HEK293 (cell line): ENCODE data around the gene TMEM222.

Experiments
- GLIS1 ChIP-seq: fragments of 450-650 bp; formaldehyde crosslinking; IDR thresholded peaks from 2 replicates; pipeline ENCODE4 v1.5.1; 2016; ENCODE audit warnings: missing biosample characterization, missing genetic modification characterization
- TCF7L2 ChIP-seq: IDR thresholded peaks from 2 replicates; pipeline ENCODE4 v1.6.1; 2011; ENCODE audit warnings: low read depth, mild to moderate bottlenecking, inconsistent platforms, low read length, moderate library complexity, borderline replicate concordance
- ZNF223 ChIP-seq: fragments of 450-650 bp; formaldehyde crosslinking; IDR thresholded peaks from 2 replicates; pipeline ENCODE4 v1.5.1; 2016; ENCODE audit warnings: missing biosample characterization, missing genetic modification characterization
- ZNF341 ChIP-seq: fragments of 450-650 bp; formaldehyde crosslinking; IDR thresholded peaks from 2 replicates; pipeline ENCODE4; 2016; ENCODE audit warnings: low read depth, missing biosample characterization, missing genetic modification characterization
- ZNF529 ChIP-seq: fragments of 450-650 bp; formaldehyde crosslinking; IDR thresholded peaks from 2 replicates; pipeline ENCODE4 v1.5.1; 2017; ENCODE audit warnings: missing genetic modification characterization, missing biosample characterization; ENCODE audit not compliant: insufficient replicate concordance
- ZNF660 ChIP-seq: fragments of 450-650 bp; IDR thresholded peaks from 2 replicates; pipeline ENCODE4 v1.5.1; 2018; ENCODE audit warnings: missing biosample characterization, mild to moderate bottlenecking, missing genetic modification characterization
- ZNF76 ChIP-seq: fragments of 450-650 bp; formaldehyde crosslinking; IDR thresholded peaks from 2 replicates; pipeline ENCODE4; 2016; ENCODE audit warnings: low read depth, missing biosample characterization, missing genetic modification characterization, borderline replicate concordance
- ZNF792 ChIP-seq: fragments of 450-650 bp; formaldehyde crosslinking; IDR thresholded peaks from 2 replicates; pipeline ENCODE4 v1.5.1; 2016; ENCODE audit warnings: missing biosample characterization, missing genetic modification characterization
- TF ChIP-seq, protein P1 (sequence below): fragments of 450-650 bp; IDR thresholded peaks from 2 replicates; pipeline ENCODE4 v1.5.1; 2018; ENCODE audit warnings: missing biosample characterization, missing genetic modification characterization
- TF ChIP-seq, protein P2 (sequence below): fragments of 450-650 bp; formaldehyde crosslinking; IDR thresholded peaks from 2 replicates; pipeline ENCODE4 v1.5.1; 2016; ENCODE audit warnings: missing biosample characterization, missing genetic modification characterization
- TF ChIP-seq, protein P3 (sequence below): fragments of 450-650 bp; IDR thresholded peaks from 2 replicates; pipeline ENCODE4 v1.5.1; 2018; ENCODE audit warnings: missing biosample characterization, mild to moderate bottlenecking, missing genetic modification characterization
- TF ChIP-seq, protein P4 (sequence below): fragments of 450-650 bp; formaldehyde crosslinking; conservative IDR thresholded peaks from 2 replicates; pipeline ENCODE4 v1.5.1; 2016; ENCODE audit warnings: low read depth, missing biosample characterization, missing genetic modification characterization

DNA sequence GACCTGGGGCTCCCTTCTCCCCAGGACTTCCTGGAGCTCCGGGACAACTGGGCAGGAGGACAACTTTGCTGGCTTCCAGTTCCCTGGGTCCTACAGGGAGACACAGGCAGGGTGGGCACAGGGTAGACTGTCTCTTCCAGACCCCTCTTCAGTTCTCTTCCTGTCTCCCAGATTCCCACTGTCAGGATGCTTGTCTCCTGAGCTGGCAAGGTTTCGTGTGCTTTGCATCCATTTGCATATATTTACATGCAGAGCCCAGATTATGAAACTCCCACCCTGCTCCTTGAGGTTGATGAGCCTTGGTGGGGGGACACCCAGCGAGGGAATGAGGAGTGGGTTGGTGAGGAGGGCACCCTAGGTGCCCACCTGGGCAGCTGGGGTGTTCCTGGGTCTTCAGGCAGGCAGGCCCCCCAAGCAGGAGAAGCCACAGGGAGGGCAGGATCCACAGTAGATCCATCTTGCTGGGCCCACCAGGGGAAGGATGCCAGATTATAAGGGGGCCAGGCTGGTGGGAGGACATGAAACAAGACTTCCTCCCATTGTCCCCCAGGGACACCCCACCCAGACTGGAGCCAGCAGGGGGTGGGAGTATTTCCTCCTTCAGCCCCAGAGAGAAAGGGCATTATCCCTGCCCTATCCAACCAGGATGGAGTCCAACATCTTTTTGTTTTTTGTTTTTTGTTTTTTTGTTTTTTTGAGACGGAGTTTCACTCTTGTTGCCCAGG lies 52.6 kb downstream of the TMEM222 start, which contains the start of gene FCN3:
- TF ChIP-seq ZNF529 (tag by site-specific recombination) = no peak
- TF ChIP-seq, protein P1, sequence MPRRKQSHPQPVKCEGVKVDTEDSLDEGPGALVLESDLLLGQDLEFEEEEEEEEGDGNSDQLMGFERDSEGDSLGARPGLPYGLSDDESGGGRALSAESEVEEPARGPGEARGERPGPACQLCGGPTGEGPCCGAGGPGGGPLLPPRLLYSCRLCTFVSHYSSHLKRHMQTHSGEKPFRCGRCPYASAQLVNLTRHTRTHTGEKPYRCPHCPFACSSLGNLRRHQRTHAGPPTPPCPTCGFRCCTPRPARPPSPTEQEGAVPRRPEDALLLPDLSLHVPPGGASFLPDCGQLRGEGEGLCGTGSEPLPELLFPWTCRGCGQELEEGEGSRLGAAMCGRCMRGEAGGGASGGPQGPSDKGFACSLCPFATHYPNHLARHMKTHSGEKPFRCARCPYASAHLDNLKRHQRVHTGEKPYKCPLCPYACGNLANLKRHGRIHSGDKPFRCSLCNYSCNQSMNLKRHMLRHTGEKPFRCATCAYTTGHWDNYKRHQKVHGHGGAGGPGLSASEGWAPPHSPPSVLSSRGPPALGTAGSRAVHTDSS (tag by site-specific recombination) = no peak
- TF ChIP-seq, protein P2, sequence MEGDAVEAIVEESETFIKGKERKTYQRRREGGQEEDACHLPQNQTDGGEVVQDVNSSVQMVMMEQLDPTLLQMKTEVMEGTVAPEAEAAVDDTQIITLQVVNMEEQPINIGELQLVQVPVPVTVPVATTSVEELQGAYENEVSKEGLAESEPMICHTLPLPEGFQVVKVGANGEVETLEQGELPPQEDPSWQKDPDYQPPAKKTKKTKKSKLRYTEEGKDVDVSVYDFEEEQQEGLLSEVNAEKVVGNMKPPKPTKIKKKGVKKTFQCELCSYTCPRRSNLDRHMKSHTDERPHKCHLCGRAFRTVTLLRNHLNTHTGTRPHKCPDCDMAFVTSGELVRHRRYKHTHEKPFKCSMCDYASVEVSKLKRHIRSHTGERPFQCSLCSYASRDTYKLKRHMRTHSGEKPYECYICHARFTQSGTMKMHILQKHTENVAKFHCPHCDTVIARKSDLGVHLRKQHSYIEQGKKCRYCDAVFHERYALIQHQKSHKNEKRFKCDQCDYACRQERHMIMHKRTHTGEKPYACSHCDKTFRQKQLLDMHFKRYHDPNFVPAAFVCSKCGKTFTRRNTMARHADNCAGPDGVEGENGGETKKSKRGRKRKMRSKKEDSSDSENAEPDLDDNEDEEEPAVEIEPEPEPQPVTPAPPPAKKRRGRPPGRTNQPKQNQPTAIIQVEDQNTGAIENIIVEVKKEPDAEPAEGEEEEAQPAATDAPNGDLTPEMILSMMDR (tag by site-specific recombination) = no peak
- TF ChIP-seq, protein P3, sequence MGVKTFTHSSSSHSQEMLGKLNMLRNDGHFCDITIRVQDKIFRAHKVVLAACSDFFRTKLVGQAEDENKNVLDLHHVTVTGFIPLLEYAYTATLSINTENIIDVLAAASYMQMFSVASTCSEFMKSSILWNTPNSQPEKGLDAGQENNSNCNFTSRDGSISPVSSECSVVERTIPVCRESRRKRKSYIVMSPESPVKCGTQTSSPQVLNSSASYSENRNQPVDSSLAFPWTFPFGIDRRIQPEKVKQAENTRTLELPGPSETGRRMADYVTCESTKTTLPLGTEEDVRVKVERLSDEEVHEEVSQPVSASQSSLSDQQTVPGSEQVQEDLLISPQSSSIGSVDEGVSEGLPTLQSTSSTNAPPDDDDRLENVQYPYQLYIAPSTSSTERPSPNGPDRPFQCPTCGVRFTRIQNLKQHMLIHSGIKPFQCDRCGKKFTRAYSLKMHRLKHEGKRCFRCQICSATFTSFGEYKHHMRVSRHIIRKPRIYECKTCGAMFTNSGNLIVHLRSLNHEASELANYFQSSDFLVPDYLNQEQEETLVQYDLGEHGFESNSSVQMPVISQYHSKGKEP = no peak
- TF ChIP-seq GLIS1 (tag by site-specific recombination) = peak; percentile 63
- TF ChIP-seq ZNF792 (tag by site-specific recombination) = no peak
- TF ChIP-seq ZNF660 (tag by site-specific recombination) = no peak
- no peak for TF ChIP-seq ZNF341 (tag by site-specific recombination)
- TF ChIP-seq ZNF76 (tag by site-specific recombination) = no peak
- no peak for TF ChIP-seq ZNF223 (tag by site-specific recombination)
- TF ChIP-seq, protein P4, sequence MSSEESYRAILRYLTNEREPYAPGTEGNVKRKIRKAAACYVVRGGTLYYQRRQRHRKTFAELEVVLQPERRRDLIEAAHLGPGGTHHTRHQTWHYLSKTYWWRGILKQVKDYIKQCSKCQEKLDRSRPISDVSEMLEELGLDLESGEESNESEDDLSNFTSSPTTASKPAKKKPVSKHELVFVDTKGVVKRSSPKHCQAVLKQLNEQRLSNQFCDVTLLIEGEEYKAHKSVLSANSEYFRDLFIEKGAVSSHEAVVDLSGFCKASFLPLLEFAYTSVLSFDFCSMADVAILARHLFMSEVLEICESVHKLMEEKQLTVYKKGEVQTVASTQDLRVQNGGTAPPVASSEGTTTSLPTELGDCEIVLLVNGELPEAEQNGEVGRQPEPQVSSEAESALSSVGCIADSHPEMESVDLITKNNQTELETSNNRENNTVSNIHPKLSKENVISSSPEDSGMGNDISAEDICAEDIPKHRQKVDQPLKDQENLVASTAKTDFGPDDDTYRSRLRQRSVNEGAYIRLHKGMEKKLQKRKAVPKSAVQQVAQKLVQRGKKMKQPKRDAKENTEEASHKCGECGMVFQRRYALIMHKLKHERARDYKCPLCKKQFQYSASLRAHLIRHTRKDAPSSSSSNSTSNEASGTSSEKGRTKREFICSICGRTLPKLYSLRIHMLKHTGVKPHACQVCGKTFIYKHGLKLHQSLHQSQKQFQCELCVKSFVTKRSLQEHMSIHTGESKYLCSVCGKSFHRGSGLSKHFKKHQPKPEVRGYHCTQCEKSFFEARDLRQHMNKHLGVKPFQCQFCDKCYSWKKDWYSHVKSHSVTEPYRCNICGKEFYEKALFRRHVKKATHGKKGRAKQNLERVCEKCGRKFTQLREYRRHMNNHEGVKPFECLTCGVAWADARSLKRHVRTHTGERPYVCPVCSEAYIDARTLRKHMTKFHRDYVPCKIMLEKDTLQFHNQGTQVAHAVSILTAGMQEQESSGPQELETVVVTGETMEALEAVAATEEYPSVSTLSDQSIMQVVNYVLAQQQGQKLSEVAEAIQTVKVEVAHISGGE (tag by site-specific recombination) = no peak
- no peak for TF ChIP-seq TCF7L2
